MM.1S (cell line): Measurements from ENCODE around the gene PRAMEF10.
"Not testable (repeated sequence)": the region's sequence is repeated elsewhere in the genome, so short reads cannot be mapped to it uniquely, and the experiment has no call there.

Experiments used
- EZH2 ChIP-seq: fragments of 300-600 bp; sonication (generic); optimal IDR thresholded peaks from 2 replicates; pipeline ENCODE3; 2017; ENCODE audit warnings: low read depth, mild to moderate bottlenecking, antibody characterized with exemption, low read length, mixed read lengths
- TF ChIP-seq, protein P1 (sequence below): fragments of 300-600 bp; sonication (generic); IDR thresholded peaks from 2 replicates; pipeline ENCODE4 v1.5.1; 2016; ENCODE audit warnings: antibody characterized with exemption, low read length, mixed read lengths

- TF ChIP-seq, protein P1, sequence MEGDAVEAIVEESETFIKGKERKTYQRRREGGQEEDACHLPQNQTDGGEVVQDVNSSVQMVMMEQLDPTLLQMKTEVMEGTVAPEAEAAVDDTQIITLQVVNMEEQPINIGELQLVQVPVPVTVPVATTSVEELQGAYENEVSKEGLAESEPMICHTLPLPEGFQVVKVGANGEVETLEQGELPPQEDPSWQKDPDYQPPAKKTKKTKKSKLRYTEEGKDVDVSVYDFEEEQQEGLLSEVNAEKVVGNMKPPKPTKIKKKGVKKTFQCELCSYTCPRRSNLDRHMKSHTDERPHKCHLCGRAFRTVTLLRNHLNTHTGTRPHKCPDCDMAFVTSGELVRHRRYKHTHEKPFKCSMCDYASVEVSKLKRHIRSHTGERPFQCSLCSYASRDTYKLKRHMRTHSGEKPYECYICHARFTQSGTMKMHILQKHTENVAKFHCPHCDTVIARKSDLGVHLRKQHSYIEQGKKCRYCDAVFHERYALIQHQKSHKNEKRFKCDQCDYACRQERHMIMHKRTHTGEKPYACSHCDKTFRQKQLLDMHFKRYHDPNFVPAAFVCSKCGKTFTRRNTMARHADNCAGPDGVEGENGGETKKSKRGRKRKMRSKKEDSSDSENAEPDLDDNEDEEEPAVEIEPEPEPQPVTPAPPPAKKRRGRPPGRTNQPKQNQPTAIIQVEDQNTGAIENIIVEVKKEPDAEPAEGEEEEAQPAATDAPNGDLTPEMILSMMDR, result not testable (repeated sequence)
- not testable (repeated sequence) for TF ChIP-seq EZH2
These were observed at the start of gene PRAMEF10 for GRCh38 chr1:12898170-12898569.
